Measurements from ENCODE around the gene PRRC2C.
"Not testable (repeated sequence)": the region's sequence is repeated elsewhere in the genome, so short reads cannot be mapped to it uniquely, and the experiment has no call there.

Gene PRRC2C
- 346 to 395 reads per million in 2 donors for total RNA-seq

DNA sequence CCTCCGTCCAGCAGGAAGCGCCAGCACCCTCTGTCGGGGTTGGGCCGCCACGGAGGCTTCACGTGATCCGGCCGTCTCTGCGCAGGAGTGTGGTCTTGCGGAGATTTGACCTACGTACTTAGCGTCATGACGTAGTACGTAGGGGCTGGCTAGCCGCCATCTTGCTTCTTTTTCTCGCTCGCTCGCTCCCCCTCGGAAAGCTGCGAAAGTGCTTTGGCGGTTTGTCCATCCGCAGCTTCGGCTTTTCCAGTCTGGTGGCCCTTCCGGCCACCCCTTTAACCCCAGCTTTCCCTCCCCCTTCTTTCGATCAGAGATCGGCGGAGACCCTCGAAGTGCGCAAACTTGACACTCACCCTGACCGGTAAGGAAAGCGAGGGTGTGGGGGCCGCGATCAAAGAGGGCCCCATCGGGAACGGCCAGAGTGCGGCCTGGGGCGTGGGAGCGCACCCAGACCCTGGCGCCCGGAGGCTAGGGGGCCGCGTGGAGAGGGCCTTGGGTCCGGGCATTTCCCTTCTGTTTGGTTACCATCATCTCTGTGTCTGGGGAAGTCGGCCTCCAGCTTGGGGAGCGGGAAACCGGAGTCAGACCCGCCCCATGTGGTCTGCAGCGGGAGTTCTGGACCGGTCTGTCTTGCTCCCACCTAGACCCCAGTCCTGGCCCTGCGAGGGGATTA lies at the start of gene PRRC2C:
Gene PRRC2C, plus strand, starts transcription at position 156 of the 673 bp plus-strand sequence. CDS start 26,559 bp downstream, outside the sequence.
- DNase-seq, result peak; percentile 79

DNA sequence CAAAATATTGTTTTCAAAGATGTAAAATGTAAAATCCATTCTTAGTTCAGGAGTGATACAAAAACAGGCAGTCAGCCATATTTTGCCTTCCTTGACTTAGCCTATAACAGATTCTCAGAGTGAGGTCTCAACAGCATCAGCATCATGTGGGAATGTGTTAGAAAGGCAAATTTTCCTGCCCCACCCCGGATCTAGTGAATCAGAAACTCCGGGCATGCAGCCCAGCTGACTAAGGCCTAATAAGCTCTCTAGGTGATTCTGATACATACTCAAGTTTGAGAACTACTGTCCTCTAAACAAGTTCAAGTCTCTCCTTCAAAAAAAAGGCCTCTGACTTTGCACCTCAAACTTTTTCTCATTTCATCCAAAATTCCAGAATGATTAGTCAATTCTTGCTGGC lies 46.9 kb upstream of the PRRC2C start:
- DNase-seq, result no peak

DNA sequence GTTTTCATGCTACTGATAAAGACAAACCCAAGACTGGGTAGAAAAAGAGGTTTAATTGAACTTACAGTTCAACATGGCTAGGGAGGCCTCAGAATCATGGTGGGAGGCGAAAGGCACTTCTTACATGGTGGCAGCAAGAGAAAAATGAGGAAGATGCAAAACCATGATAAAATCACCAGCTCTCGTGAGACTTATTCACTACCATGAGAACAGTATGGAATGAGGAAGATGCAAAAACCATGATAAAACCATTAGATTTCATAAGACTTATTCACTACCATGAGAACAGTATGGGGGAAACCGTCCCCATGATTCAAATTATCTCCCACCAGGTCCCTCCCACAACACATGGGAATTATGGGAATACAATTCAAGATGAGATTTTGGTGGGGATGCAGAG lies 45.1 kb upstream of the PRRC2C start:
- DNase-seq, result not testable (repeated sequence)

DNA sequence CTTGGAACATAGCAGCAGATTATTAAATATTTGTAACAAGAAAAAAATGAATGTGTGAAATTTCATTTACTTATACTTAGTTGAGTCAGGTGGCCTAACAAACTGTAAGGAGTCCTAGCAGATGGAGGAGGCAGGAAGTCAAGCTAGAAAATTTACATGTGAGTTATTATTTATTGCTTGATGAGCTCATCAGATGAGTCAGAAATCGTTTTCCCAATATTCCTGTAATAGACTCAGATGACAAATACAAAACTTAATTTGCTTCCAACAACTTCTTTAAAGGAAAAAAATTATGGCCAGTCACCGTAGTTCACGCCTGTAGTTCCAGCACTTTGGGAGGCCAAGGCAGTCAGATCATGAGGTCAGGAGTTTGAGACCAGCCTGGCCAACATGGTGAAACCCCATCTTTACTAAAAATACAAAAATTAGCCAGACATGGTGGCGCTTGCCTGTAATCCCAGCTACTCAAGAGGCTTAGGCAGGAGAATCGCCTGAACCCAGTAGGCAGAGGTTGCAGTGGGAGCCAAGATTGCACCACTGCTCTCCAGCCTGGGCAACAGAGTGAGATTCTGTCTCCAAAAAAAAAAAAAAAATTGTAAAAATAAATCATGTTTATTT lies 43.9 kb upstream of the PRRC2C start:
- DNase-seq, result not testable (repeated sequence)

DNA sequence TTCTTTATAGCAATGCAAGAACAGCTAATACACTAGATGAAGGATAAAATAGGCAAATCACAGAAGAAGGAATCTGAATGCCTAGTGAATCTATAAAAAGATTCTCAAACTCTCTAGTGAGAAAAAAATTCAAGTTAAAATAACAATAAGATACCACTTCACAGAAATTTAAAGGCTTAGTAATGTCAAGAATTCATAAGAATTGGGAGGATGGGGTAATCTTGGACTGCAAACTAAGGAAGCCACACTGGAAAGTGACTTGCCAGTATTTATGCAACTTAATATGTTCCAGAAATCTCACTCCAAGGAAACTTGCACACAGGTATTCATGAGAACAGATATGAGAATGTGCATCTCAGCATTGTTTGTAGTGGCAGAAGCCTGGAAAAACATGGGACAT lies 38.9 kb upstream of the PRRC2C start:
- DNase-seq, result no peak

DNA sequence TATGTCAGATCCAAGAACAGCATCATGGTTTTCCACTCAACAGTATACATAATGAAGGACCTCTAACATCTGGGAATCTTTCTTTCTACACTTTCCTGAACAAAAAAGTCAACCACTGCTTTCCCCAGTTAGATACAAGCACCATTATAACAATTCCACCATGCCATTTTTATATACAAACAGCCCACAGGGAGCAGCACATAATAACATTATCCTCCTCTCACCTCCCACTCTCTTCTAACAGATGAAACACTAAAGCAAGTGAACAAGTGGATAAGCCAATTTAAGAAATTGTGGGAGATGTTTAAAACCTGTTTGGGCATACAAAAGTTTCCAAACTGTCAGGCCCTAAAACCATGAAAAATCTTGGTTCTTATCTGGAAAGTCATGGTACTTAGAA lies 29.4 kb upstream of the PRRC2C start:
- DNase-seq, result no peak

DNA sequence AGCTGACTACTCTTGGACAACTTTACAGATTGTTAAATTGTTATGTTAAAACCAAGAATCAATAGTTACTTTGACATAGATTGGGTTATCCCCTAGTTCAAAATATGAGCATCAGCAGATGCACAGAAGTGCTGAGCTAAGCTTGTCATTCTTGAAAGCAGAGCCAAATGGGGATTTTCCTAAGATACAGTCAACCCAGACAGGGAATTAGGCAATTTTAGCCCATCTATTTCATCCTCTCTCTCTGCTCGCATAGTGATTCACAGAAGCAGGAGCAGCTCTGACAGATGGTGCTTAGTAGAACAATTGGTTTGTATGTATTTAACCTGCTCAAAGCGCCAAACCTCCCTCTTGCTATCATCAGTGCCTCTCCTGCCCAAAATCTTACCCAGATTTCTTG lies 27.9 kb upstream of the PRRC2C start:
- DNase-seq, result no peak

DNA sequence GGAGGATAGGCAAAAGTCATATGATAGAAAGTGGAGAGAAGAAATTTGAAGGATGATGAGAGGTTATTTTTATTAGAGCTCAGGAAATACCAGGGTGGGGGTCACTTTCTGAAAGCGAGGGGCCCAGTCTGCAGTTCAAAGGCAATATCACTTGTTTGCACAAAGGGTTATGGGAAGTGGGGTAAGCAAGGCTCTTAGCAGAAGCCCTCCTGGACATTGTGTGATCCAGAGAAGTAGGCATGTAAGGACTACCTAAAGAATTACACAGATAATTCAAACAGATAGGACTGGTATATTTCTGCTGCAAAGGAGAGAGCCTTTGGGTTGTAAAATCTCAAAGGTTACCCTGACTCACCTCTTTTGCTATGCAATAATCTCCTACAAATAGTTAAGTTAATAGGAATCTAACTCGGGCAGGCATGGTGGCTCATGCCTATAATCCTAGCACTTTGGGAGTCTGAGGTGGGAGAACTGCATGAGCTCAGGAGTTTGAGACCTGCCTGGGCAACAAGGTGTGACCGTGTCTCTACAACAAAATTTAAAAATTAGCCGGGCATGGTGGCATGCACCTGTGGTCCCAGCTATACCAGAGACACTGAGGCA lies 25.2 kb upstream of the PRRC2C start:
- no peak for DNase-seq

DNA sequence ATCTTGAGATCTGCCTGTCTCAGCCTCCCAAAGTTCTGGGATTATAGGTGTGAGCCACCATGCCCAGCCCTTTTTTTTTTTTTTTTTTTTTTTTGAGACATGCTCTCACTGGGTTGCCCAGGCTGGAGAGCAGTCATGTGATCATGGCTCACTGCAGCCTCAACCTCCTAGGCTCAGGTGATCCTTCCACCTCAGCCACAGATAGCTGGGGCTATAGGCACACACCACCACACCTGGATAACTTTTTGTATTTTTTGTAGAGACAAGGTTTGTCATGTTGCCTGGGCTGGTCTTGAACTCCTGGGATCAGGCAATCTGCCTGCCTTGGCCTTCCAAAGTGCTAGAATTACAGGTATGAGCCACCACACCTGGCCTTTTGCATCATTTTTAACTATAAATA lies 17.7 kb upstream of the PRRC2C start:
- no peak for DNase-seq

DNA sequence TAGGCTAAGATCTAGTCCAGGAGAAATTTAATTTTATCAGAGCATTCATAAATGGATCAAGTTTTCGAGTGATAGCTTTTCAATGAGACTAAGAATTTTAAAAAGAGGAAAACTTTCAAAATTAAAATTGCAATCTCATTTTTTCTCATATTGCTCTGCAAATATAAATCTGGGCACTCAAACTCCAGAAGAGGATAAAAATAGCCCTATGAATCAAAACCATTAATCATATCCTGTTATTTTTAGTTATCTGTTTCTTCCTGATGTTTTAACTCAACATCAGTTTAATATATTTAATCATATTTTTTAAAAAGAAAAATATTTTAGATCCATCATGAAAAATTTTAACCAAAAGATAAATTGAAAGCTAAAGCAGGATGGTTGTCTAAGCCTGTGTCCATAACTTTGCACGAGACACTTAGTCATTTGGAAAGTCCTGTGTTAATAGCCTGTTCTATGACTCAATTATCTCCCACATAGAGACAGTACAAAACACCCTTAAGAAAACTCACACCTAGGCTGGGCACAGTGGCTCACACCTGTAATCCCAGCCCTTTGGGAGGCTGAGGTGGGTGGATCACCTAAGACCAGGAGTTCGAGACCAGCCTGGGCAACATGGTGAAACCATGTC lies 17.1 kb upstream of the PRRC2C start:
- DNase-seq, result no peak

DNA sequence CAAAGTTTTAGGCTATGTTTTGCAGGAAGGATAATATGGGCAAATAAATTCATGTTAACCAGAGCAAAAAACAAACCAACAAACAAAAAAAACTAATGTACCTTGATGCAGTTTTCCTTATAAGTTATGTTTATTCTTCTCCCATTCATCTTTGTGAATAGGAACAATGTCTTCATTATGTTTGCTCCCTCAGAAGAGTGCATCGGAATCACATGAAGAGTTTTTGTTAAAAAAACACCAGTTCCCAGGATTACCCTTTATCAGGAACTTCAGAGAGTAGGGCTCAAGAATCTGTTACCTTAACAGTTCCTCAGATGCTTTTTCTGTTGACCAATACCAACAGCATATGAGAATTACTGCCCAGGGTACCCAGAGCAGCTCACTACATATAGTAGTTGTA lies 14.6 kb upstream of the PRRC2C start:
- DNase-seq, result no peak

DNA sequence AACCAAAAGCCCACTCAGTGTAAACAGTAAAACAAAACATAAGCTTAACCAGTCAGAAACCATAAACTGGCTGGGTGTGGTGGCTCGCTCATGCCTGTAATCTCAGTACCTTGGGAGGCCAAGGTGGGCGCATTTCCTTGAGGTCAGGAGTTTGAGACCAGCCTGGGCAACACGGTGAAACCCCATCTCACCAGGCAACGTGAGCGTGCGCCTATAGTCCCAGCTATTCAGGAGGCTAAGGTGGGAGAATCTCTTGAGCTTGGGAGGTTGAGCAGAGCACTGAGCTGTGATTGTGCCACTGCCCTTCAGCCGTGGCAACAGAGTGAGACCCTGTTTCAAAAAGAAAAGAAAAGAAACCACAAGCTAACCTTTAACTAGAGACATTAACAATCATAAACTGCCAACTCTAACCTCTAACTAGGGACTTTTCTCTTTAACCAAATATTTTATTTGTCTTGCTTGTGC lies 13.1 kb upstream of the PRRC2C start:
- DNase-seq, result no peak

DNA sequence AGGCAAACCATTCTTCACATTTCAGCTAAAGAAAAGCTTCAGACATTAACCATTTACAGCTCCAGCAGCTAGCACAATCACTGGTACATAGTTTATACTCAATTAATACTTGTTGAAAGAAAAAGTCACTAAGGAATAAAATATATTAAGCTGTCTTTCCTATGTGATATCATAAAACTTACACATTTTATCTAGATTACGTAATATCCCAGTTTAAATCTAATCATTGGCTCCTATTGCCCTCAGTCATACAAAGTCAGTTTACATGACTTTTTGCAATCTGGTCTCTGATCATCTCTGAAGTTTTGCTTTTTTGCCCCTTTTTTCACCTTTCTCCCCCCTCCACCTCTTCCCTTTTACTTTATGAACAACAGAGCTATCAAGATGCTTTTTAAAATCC lies 8.5 kb upstream of the PRRC2C start:
- DNase-seq, result no peak

DNA sequence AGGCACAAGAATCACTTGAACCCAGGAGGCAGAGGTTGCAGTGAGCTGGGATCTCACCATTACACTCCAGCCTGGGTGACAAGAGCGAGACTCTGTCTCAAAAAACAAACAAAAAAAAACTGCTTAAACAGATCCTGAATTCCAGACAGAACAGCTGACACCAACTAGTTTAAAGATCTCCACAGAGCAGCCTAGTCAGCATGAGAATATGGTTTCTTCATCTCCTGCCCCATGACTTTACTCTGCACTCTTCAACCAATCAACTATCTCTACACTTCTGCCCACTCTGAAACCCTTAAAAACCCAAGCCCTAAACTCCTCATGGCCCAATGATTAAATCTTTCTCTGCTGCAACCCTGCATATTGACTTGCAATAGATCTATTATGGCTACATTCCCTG lies 7.5 kb upstream of the PRRC2C start:
- DNase-seq, result no peak

DNA sequence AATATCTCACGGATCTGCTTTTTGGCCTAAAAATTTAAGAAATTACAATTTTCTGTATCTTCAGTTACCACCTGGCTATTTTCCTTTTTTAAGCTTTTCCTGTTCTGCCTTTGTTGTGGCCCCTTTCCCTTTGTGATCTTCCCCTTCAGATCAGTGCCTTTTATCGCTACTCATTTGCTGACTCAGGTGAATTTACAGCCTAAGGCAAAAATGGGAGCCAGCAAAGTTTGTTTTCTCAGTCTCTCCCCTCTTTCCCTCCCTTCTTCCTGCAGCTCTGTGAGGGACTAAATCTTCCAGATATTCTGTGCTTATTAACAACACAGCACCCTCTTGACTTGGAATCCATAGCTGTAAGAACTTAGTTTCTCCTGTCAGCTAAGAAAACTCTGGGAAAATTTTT lies 5.3 kb upstream of the PRRC2C start:
- no peak for DNase-seq

DNA sequence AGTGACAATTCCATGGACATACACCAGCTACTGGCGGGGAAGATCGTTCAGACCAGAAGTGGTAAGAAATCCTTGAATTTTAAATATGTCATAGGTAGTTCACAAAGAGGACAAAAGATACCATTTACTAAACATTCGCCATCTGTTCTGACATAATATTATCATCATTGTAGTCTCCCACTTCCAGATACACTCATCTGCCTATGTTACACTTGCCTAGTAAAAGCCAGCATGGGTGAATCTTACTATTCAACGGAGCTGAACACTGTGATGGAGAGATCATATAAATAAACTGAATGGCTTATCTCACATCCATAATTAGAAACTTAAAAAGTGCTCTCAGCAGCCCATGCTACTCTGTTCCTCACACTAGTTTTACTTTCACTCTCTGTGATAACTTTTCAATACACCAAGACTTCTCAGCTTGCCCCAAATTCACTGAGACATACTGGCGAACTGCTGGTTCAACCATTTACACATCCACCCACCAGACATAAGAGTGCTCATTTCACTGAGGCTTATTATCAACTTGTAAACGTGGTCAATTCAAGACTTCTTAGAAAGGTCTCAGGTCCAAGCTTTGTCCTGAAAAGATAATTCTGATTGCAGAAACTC lies 463 bp upstream of the PRRC2C start:
- no peak for DNase-seq

DNA sequence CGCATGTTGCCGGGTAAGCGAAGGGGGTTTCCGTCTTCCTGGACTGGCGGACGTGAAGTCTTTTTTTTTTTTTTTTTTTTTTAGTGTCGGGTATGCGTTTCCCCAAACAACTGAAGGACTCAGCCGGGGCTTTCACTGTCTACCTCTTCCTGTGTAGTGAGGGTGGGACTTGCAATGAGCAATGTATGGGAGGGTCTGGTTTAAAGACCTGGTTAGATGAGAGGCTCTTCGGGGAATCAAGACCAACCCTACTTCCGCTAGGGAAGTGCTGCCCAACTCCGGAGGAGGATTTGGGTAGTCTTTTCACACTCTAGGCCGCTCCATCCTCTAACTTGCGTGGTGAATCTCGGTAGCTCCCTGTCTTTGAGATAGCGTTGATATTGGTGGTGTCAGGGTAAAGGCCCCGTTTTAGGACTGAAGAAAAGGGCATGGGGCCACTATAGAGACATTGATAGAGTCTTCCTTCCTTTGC lies 754 bp downstream of the PRRC2C start:
- no peak for DNase-seq

DNA sequence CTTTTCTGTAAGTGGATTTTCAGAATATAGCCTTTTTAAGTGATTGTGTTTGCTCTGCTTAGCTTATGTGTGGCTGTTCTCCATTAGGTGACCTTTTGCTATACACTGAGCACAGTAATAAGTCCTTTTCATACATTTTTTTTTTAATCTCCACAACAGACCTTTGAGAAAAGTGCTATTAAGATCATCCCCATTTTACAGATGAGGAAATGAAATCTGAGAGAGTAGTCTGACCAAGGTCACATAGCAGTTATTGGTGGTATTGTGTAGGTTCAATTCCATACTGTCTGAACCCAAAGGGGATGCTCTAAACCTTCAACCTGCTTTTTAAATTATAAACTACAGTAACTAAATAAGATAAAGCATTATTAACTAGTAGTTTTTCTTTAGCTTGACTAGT lies 1.7 kb downstream of the PRRC2C start:
- no peak for DNase-seq

DNA sequence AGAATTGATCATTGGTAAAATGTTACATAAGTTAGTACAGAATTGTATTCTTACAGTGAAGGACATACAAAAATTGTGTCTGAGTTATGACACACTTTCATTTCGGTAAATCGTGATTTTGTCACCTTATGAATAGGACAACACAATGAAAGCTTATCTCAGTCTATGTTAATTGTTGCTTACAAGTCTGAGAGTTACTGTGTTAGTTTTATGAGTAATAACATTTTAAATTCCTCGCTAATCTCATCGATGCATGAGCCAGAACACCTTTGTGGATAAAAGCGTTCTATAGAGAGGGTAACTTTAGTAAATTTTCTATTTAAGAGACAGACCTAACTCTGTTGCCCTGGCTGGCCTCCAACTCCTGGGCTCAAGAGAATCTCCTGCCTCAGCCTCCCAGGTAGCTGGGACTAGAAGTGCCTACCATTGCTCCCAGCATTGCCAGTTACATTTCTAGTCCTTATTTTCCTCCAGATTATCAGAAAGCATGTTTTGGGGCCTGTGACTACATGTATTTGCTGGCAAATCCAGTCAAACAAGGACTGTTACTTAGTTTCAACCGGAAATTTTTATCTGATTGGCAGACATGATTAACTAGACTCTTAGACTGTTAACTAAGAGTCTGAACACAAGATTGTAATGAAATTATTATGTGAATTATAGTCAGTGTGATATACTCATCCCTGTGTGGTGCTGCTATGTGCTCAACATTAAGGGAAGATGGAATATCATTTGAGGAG lies 3.0 kb downstream of the PRRC2C start:
- DNase-seq, result no peak

DNA sequence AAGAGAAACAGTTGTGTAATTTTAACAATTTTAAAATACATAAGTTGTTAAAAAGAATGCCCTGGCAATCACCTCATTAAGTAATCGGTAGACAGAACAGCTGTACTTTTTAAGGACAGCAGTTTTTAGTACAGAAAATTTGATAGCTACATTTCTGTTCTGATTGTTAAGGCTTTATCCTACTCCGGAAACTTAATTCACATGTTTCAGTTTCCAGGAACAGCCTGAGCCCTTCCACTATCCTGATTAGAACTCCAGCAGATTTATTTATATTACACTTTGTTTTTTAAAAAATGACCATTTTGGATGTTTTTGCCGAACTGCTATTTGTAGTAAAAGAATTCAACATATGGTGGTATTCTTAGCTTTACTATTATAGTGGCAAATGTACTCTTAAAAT lies 8.7 kb downstream of the PRRC2C start:
- DNase-seq, result no peak

DNA sequence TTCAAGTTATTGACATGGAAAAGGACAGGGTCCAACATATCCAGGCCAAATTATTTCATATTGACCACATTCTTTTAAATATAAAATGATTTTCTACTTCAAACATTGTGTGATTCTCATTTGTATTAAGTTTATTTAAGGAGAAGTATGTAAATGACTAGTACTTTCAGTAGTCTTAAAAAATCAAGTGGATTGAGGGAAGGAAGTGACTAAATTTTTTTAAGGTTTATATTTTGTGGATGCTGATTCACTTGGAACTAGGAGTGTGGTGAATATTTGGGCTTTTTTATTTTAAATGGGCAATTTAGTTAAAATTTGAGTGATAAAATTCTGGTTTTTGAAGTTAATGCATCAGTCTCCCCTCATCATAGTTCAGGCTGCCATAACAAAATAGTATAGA lies 10.1 kb downstream of the PRRC2C start:
- DNase-seq, result no peak

DNA sequence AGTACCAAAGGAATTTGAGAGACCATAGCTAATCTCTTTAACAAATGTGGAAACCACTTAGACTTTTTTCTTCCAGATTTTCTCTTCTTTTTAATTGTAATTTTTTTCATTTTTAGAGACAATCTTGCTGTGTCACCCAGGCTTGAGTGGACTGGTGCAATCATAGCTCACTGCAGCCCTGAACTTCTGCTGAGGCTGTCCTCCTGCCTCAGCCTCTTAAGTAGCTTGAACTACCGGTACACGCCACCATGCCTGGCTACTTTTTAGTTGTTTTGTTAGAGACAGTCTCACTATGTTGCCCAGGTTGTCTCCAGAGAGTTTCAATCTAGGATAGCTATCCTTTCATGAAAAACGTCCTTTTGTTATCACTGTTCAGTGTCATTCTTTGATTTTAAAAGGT lies 15.0 kb downstream of the PRRC2C start:
- DNase-seq, result no peak

DNA sequence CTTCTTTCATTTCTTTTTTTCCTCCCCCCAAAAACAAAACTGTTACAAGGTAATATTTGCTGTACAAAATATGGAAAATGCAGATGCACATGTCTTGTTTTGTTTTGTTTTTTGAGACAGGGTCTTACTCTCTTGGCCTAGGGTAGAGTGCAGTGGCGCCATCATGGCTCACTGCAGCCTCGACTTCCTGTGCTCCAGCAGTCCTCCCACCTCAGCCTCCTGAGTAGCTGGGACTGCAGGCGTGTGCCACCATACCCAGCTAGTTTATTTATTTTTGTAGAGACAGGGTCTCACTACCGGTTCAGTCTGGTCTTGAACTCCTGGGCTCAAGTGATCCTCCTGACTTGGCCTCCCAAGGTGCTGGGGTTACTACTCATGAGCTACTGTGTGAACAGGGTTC lies 15.5 kb downstream of the PRRC2C start:
- DNase-seq, result no peak

All from activated gamma-delta T cell (primary cell).